Tibial artery (tissue), 4 donors: ENCODE measurements around the gene TTYH1.

Experiments used
- DNase-seq, 2 donors: peaks; one replicate each; pipeline ENCODE4 v3.0.0-alpha.2; 2019
- H3K27ac ChIP-seq, 2 donors: fragments of 200-600 bp; sonication (generic) in 1 of 2; 1 replicate in 1 of 2; 2 replicates in 1 of 2; pipeline ENCODE4 v1.5.1; 2018 to 2019; ENCODE audit warnings: mild to moderate bottlenecking in 1 of 2
- H3K27me3 ChIP-seq, 2 donors: fragments of 200-600 bp; sonication (generic) in 1 of 2; one replicate each; pipeline versions ENCODE4 v1.5.1 to v1.6.0; 2016 to 2019
- H3K36me3 ChIP-seq, 3 donors: fragments of 200-600 bp; sonication (generic) in 2 of 3; one replicate each; pipeline ENCODE4 v1.5.1; 2016 to 2019; ENCODE audit warnings: mild to moderate bottlenecking in 2 of 3
- H3K4me1 ChIP-seq, 4 donors: fragments of 200-600 bp; sonication (generic) in 2 of 4; 1 replicate in 3 of 4; 2 replicates in 1 of 4; pipeline ENCODE4 v1.5.1; 2016 to 2019
- H3K4me3 ChIP-seq, 2 donors: fragments of 200-600 bp; sonication (generic) in 1 of 2; 1 replicate in 1 of 2; 2 replicates in 1 of 2; pipeline ENCODE4 v1.5.1; 2018 to 2019; ENCODE audit warnings: mild to moderate bottlenecking in 2 of 2
- H3K9me3 ChIP-seq, 3 donors: fragments of 200-600 bp; sonication (generic) in 1 of 3; one replicate each; pipeline ENCODE4 v1.5.1; 2016 to 2019
- CTCF ChIP-seq, 2 experiments: fragments of 200-600 bp in 1 of 2; fragments of 450-650 bp in 1 of 2; IDR thresholded peaks; one replicate each; pipeline ENCODE4 v1.5.1; 2017 to 2019; ENCODE audit warnings: antibody characterized with exemption in 2 of 2, mild to moderate bottlenecking in 1 of 2, moderate library complexity in 1 of 2
- intact Hi-C: fragments of 100-400 bp; cut with DNase I; formaldehyde crosslinking; loops from one replicate; pipeline ENCODE4 v1.15.0; 2023; ENCODE audit warnings: low total_unique reads

The TTYH1 gene

GRCh38 chr19:54391589-54392061 is 23.6 kb upstream of the TTYH1 start:
- Histone ChIP-seq H3K4me1 (peaks cover 0 to 4% (median 0%) of the 10 kb centered on the region in 4 donors), H3K4me3 (no peak overlapping the region), H3K27me3 (peaks cover 0 to 56% of the 10 kb centered on the region in 2 donors), H3K27ac (no peak overlapping the region), H3K9me3 (no peaks in the 10 kb centered on the region), H3K36me3 (no peaks in the 10 kb centered on the region)
- DNase-seq: no peak
- intact Hi-C loops: no loop called here
- no peak for TF ChIP-seq CTCF (IDR thresholded peaks at IDR 0.05)

GRCh38 chr19:54392105-54392504 is 23.2 kb upstream of the TTYH1 start:
- intact Hi-C loops: no loop called here

GRCh38 chr19:54393381-54393780 is 21.9 kb upstream of the TTYH1 start:
- intact Hi-C loops: no loop called here

More at GRCh38 chr19:54392105-54392504, 23.2 kb upstream of the TTYH1 start:
- no peak for DNase-seq
- no peaks in the 10 kb centered on the region for H3K9me3 ChIP-seq
- no peak overlapping the region for H3K4me3 ChIP-seq
- no peak for TF ChIP-seq CTCF (IDR thresholded peaks at IDR 0.05)
- H3K27ac ChIP-seq: no peak overlapping the region
- peaks cover 0 to 4% (median 0%) of the 10 kb centered on the region in 4 donors for H3K4me1 ChIP-seq
- peaks cover 0 to 54% of the 10 kb centered on the region in 2 donors for H3K27me3 ChIP-seq
- H3K36me3 ChIP-seq: no peaks in the 10 kb centered on the region

GRCh38 chr19:54395685-54396084 is 19.6 kb upstream of the TTYH1 start:
- intact Hi-C loops: no loop called here
- Histone ChIP-seq H3K4me3 (no peak overlapping the region), H3K4me1 (no peaks in the 10 kb centered on the region), H3K27ac (no peak overlapping the region), H3K27me3 (peaks cover 0 to 27% of the 10 kb centered on the region in 2 donors), H3K9me3 (no peaks in the 10 kb centered on the region), H3K36me3 (no peaks in the 10 kb centered on the region)
- no peak for DNase-seq
- TF ChIP-seq CTCF (IDR thresholded peaks at IDR 0.05): no peak

More at GRCh38 chr19:54393381-54393780, 21.9 kb upstream of the TTYH1 start:
- no peak overlapping the region for H3K27ac ChIP-seq
- no peaks in the 10 kb centered on the region for H3K36me3 ChIP-seq
- no peaks in the 10 kb centered on the region for H3K4me1 ChIP-seq
- no peak for DNase-seq
- no peaks in the 10 kb centered on the region for H3K9me3 ChIP-seq
- H3K4me3 ChIP-seq: no peak overlapping the region
- peaks cover 0 to 45% of the 10 kb centered on the region in 2 donors for H3K27me3 ChIP-seq
- no peak for TF ChIP-seq CTCF (IDR thresholded peaks at IDR 0.05)

- no peak for DNase-seq
- TF ChIP-seq CTCF (IDR thresholded peaks at IDR 0.05): no peak
- H3K4me1 ChIP-seq: no peaks in the 10 kb centered on the region
- H3K4me3 ChIP-seq: no peak overlapping the region
- intact Hi-C loops: no loop called here
- peaks cover 0 to 13% of the 10 kb centered on the region in 2 donors for H3K27me3 ChIP-seq
- no peak overlapping the region for H3K27ac ChIP-seq
- no peaks in the 10 kb centered on the region for H3K9me3 ChIP-seq
- H3K36me3 ChIP-seq: no peaks in the 10 kb centered on the region
Measured at GRCh38 chr19:54399189-54399588, 16.1 kb upstream of the TTYH1 start.

GRCh38 chr19:54400913-54401312 is 14.4 kb upstream of the TTYH1 start:
- TF ChIP-seq CTCF (IDR thresholded peaks at IDR 0.05): no peak
- H3K4me1 ChIP-seq: no peaks in the 10 kb centered on the region
- H3K9me3 ChIP-seq: no peaks in the 10 kb centered on the region
- intact Hi-C loops: no loop called here
- H3K4me3 ChIP-seq: no peak overlapping the region
- H3K27me3 ChIP-seq: peaks cover 0 to 9% of the 10 kb centered on the region in 2 donors
- H3K36me3 ChIP-seq: no peaks in the 10 kb centered on the region
- DNase-seq: no peak
- no peak overlapping the region for H3K27ac ChIP-seq
